Effector memory CD8-positive, alpha-beta T cell (primary cell): ENCODE results near the gene SPNS2.
A peak's percentile ranks its signal among the peaks of the same experiment; 100 is the strongest.

Experiments used
- ATAC-seq: fragments of 150-1000 bp; cut with Tn5 transposase; replicated peaks from 2 replicates; pipeline ENCODE4 v1.10.0; 2021; ENCODE audit warnings: mild to moderate bottlenecking, moderate library complexity
- DNase-seq, 3 experiments: peaks; one replicate each; pipeline ENCODE4 v3.0.0; 2021
- H3K27ac Mint-ChIP-seq, 2 donors: one replicate each; pipeline ENCODE4 v1.8.0; 2022; ENCODE audit warnings: mild to moderate bottlenecking in 2 of 2, mixed read lengths in 2 of 2, moderate library complexity in 2 of 2
- H3K27me3 Mint-ChIP-seq, 2 donors: one replicate each; pipeline ENCODE4 v1.8.0; 2022; ENCODE audit warnings: mixed read lengths in 2 of 2
- H3K36me3 Mint-ChIP-seq: one replicate; pipeline ENCODE4 v1.8.0; 2022; ENCODE audit warnings: mild to moderate bottlenecking, moderate library complexity, mixed read lengths; ENCODE audit not compliant: insufficient read depth
- H3K4me1 Mint-ChIP-seq, 2 donors: one replicate each; pipeline ENCODE4 v1.8.0; 2022; ENCODE audit warnings: low read depth in 2 of 2, mixed read lengths in 2 of 2
- H3K4me3 Mint-ChIP-seq, 2 donors: one replicate each; pipeline ENCODE4 v1.8.0; 2022; ENCODE audit warnings: mild to moderate bottlenecking in 2 of 2, mixed read lengths in 2 of 2, moderate library complexity in 2 of 2
- H3K9me3 Mint-ChIP-seq, 2 donors: one replicate each; pipeline ENCODE4 v1.8.0; 2022; ENCODE audit warnings: mixed read lengths in 2 of 2

The SPNS2 gene

DNA sequence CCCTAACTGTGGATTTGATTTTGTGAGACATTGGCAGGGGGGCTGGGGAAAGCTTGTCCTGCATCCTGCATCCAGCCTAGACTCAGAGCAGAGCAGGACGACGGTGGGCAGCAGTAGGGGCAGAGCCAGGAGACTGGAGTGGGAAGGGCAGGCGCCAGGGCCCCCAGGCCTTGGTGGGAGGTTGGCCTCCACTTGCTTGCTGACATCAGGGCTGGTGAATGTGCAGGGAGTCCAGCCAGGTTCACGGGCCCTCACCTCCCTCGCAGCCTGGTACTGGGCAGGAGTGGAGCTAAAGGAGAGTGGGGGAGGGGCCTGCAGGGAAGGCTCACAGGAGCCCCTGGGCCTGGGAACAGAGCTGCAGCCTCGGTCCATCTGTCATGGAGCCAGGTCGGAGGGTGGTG, 83.4 kb downstream of the SPNS2 start:
- H3K4me1 Mint-ChIP-seq: peaks cover 3 to 4% of the 10 kb centered on the region in 2 donors
- no peaks in the 10 kb centered on the region for H3K9me3 Mint-ChIP-seq
- H3K27ac Mint-ChIP-seq: no peak overlapping the region
- H3K27me3 Mint-ChIP-seq: peaks cover 48 to 68% of the 10 kb centered on the region in 2 donors
- H3K4me3 Mint-ChIP-seq: no peak overlapping the region
- H3K36me3 Mint-ChIP-seq: no peaks in the 10 kb centered on the region
- DNase-seq (no peak), ATAC-seq (no peak)

DNA sequence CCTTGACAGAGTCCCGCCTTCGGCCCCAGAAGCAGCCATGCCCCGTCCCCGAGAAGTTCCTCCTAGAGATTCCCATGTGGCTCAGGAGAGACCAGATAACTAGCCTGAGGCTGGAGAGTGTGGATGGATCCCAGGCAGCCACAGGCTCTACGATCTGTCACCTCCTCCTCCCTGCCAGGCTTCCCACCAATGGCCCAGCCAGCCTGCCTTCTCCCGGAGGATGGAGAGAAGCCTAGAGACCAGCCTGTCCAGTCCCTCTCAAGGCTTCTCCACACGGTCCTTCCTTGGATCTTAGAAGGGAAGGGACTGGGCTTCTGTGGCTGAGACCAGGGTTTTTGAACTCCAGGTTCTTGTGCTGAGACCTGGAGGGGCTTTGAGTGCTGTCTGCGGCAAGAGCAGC, 84.0 kb downstream of the SPNS2 start:
- Mint-ChIP-seq H3K36me3 (no peaks in the 10 kb centered on the region), H3K4me1 (peaks cover 3 to 4% of the 10 kb centered on the region in 2 donors), H3K27me3 (peaks cover 48 to 70% of the 10 kb centered on the region in 2 donors), H3K9me3 (no peaks in the 10 kb centered on the region), H3K27ac (no peak overlapping the region), H3K4me3 (no peak overlapping the region)
- ATAC-seq (no peak), DNase-seq (no peak)

DNA sequence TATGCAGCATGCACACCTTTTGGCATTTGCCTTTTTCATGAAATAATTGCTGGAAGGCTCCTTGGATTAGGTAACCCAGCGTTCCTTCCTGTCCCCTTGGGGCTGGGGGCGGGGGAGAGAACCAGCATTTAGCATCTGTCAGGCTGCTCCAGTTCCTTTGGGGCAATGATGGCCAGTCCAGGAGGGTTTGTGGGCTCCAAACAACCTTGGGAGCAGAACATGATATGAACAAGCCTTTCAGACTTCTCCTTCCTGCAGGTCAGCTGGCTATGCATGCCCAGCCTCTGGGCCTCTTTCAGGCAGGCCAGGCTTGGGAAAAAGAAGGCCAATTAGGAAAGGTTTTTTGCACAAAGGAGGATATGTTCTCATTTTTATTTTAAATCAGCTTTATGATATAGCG, 84.5 kb downstream of the SPNS2 start:
- H3K9me3 Mint-ChIP-seq: no peaks in the 10 kb centered on the region
- peaks cover 4% of the 10 kb centered on the region in 2 donors for H3K4me1 Mint-ChIP-seq
- H3K27ac Mint-ChIP-seq: no peak overlapping the region
- no peak for ATAC-seq
- peaks cover 48 to 74% of the 10 kb centered on the region in 2 donors for H3K27me3 Mint-ChIP-seq
- no peaks in the 10 kb centered on the region for H3K36me3 Mint-ChIP-seq
- no peak for DNase-seq
- peak overlapping the region; percentile 68 to 71 for H3K4me3 Mint-ChIP-seq

DNA sequence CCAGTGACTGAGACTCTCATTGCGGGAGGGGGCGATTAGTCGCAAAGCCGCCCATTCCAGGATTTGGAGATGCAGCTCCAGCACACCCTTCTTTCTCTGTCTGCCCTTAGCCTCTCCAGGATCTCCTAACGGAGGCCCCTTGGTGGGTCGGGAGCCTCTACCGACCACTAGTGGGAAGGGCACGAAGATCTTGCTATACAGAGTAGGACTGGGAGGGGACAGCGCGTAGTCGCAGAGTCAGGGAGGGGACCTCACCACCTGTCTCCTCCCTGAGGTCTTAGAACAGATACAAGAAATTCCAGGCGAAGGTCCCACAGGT, 85.1 kb downstream of the SPNS2 start:
- Mint-ChIP-seq H3K4me3 (peak overlapping the region; percentile 68 to 71), H3K36me3 (no peaks in the 10 kb centered on the region), H3K27ac (no peak overlapping the region), H3K27me3 (peaks cover 48 to 79% of the 10 kb centered on the region in 2 donors), H3K9me3 (no peaks in the 10 kb centered on the region), H3K4me1 (peaks cover 4 to 5% of the 10 kb centered on the region in 2 donors)
- peak; percentile 54 for ATAC-seq
- DNase-seq: no peak

DNA sequence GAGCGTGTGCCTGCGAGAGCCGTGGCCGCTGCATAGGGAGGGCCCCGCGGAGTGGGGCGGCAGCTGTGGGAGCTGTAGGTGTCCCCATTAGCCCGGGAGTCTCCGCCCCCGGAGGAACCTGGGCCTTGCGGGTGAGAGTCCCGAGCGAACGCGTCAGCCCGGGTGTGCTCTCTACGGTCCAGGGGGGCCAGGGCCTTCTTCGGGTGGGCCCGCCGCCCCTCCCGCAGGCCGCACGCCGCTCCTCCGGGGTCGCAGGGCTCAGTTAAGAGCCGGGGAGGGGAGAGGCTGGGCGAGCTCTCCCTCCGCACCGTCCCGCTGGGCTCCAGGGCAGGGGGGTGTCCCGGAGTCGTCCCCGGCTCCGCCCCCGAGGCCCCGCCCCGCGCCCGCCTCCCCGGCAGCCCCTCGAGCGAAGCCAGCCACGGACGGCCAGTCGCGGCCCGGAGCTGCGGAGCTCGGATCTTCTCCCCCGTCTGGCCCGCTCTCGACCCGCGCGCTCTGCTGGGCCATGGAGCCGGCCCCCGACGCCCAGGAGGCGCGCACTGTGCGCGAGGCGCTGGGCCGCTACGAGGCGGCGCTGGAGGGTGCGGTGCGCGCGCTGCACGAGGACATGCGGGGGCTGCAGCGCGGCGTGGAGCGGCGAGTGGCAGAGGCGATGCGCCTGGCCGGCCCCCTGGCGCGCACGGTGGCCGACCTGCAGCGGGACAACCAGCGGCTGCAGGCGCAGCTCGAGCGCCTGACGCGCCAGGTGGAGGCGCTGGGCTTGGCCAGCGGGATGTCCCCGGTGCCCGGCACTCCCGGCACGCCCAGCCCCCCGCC, 85.6 kb downstream of the SPNS2 start, which contains the start of gene SMTNL2:
TSS of gene SMTNL2 (plus strand) at position 429 of the 816 bp plus-strand sequence. CDS start at position 506, 77 bp downstream.
- peaks cover 4 to 5% of the 10 kb centered on the region in 2 donors for H3K4me1 Mint-ChIP-seq
- peak; percentile 69 for ATAC-seq

DNA sequence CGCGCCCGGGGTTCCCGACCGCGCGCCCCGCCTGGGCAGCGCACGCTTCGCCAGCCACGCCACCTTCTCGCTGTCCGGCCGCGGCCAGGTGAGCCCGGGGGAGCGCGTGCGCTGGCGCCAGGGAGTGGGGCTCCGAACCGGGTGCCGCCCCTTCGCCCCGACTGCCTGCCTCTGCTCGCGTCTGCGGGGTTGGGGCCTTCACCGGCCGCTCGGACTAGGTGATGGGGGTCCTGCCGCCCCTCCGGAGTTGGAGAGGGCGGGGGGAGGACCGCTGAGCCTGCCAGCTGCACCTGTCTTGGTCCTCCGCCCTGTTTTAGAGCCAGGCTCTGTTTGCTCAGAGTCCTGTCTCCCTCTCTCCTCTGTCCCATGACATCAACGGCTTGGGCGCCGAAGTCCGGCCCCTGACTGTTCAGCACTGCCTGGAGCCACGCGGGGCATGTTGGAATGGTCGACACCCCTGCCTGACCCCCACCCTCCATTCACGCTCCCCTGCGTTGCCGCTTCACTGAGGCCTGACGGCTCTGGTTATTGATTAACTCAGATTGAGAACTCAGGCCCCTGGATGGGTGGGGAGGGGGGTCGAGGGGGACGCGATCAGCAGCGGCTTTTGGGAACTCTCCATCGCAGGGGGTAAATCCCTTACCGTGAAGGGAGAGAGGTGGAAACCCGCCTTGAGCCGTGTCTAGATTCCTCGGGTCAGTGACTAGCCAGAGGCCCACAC, 86.4 kb downstream of the SPNS2 start:
- no peaks in the 10 kb centered on the region for H3K36me3 Mint-ChIP-seq
- no peaks in the 10 kb centered on the region for H3K9me3 Mint-ChIP-seq
- H3K27ac Mint-ChIP-seq: no peak overlapping the region
- H3K4me1 Mint-ChIP-seq: peaks cover 4 to 5% of the 10 kb centered on the region in 2 donors
- peaks cover 49 to 78% of the 10 kb centered on the region in 2 donors for H3K27me3 Mint-ChIP-seq
- peak overlapping the region in 1 of 2 donors; percentile 35 for H3K4me3 Mint-ChIP-seq
- DNase-seq (no peak), ATAC-seq (no peak)

More for the DNA sequence above, 85.6 kb downstream of the SPNS2 start, which contains the start of gene SMTNL2:
- no peak for DNase-seq
- H3K9me3 Mint-ChIP-seq: no peaks in the 10 kb centered on the region
- H3K4me3 Mint-ChIP-seq: peak within 1 kb of the TSS; percentile 68 to 71
- no peaks in the 10 kb centered on the region for H3K36me3 Mint-ChIP-seq
- peaks cover 48 to 82% of the 10 kb centered on the region in 2 donors for H3K27me3 Mint-ChIP-seq
- no peak within 1 kb of the TSS for H3K27ac Mint-ChIP-seq

DNA sequence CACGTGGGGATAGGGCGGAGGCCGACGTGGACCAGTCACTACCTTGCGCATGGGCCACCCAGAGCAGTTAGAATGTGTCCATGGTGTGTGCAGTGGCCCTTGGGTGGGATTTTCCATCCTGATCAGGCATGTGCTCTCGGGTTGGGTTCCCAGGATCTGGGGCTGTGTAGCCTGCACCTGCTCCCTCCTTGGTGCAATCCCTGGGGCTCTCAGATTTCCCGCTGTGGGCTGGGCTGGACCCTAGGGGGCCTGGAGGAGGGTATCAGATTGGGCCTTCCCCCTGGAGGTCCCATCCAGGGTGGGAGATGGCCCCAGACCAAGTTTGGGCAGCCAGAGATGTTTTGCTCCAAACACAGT, 86.9 kb downstream of the SPNS2 start:
- Mint-ChIP-seq H3K9me3 (no peaks in the 10 kb centered on the region), H3K36me3 (no peaks in the 10 kb centered on the region), H3K27ac (no peak overlapping the region), H3K4me1 (peaks cover 4 to 5% of the 10 kb centered on the region in 2 donors), H3K27me3 (peaks cover 55 to 82% of the 10 kb centered on the region in 2 donors), H3K4me3 (no peak overlapping the region)
- no peak for ATAC-seq
- no peak for DNase-seq

DNA sequence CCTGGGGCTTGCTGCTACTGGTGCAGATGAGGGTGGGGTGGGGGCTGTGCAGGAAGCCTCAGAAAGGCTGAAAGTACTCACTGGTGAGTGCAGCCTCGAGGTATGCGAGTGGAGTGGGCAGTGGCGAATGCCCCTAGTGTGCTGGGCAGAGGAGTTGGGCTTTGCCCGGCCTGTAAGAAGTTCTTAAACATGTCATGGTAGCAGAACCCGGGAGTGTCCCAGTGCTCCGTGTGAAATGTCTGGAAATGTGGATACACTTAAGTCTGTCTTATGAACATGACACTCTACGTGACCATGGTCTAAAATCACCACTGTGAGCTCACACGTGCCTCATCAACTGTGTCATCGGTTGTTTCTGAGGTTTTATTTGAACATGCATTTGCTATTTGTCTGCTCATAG, 87.4 kb downstream of the SPNS2 start:
- H3K27ac Mint-ChIP-seq: no peak overlapping the region
- no peak for ATAC-seq
- no peaks in the 10 kb centered on the region for H3K9me3 Mint-ChIP-seq
- H3K4me1 Mint-ChIP-seq: peaks cover 4 to 5% of the 10 kb centered on the region in 2 donors
- no peaks in the 10 kb centered on the region for H3K36me3 Mint-ChIP-seq
- no peak overlapping the region for H3K4me3 Mint-ChIP-seq
- H3K27me3 Mint-ChIP-seq: peaks cover 59 to 82% of the 10 kb centered on the region in 2 donors
- DNase-seq: no peak

DNA sequence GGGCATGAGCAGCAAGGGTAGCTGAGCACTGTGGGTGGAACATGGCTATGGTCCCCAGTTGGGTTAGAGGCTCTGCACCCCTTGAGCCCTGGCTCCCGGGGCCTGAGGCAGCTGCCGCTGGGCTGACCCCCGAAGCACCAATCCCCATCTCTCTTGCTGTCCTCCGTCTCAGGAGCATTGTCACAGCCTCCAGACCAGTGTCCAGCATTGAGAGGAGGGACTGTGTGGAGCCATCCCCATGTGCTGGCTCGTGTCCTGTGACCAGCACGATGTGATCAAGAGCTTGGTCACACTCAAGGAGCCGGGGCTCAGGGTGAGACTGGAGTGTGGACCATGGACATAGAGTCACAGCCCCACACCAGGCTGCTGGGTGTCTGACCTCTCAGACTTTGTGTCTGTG, 88.5 kb downstream of the SPNS2 start:
- Mint-ChIP-seq H3K27ac (no peak overlapping the region), H3K27me3 (peaks cover 54 to 82% of the 10 kb centered on the region in 2 donors), H3K36me3 (no peaks in the 10 kb centered on the region), H3K4me1 (peaks cover 4 to 5% of the 10 kb centered on the region in 2 donors), H3K4me3 (no peak overlapping the region), H3K9me3 (no peaks in the 10 kb centered on the region)
- no peak for DNase-seq
- ATAC-seq: no peak

DNA sequence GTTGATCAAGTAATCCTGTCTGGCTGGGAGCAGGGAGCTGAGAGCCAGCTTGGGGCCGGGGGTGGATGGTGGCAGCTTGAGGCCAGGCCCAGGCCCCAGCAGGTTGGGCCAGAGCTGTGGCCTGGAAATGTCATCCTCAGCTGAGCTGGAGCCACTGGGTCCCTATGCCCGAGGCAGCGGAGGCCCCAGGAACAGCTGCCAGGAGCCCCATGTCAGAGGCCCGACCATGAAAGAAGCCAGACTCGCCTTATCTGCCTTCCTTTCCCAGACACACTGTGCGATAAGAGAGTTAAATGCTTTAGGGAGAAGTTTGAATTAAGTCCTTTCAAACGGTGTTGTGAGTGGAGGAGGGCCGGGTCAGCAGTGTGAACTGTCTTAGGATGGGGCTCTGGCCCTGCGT, 89.1 kb downstream of the SPNS2 start:
- peaks cover 4 to 5% of the 10 kb centered on the region in 2 donors for H3K4me1 Mint-ChIP-seq
- peaks cover 48 to 82% of the 10 kb centered on the region in 2 donors for H3K27me3 Mint-ChIP-seq
- H3K9me3 Mint-ChIP-seq: no peaks in the 10 kb centered on the region
- H3K4me3 Mint-ChIP-seq: no peak overlapping the region
- no peaks in the 10 kb centered on the region for H3K36me3 Mint-ChIP-seq
- no peak overlapping the region for H3K27ac Mint-ChIP-seq
- no peak for ATAC-seq
- DNase-seq: no peak

DNA sequence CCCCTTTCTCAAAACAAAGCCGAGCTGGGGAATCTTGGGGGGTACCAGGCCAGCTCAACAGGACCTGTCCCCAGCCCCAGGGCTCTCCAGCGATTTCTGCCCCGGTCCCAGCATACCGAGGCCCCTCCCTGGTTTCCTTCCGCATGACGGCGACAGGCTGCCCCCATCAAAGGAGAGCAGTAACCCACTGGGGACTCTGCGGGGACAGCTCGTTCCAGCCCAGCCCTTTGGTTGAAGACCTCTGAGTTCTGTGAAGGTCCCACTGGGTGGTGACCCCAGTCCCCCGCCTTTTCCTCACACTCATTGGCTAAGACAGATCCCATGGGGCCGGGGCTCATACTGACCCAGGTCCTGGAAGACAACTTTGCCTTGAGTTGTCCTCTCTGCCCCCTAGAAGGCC, 89.7 kb downstream of the SPNS2 start:
- ATAC-seq: no peak
- Mint-ChIP-seq H3K27me3 (peaks cover 42 to 82% of the 10 kb centered on the region in 2 donors), H3K4me3 (no peak overlapping the region), H3K27ac (no peak overlapping the region), H3K36me3 (no peaks in the 10 kb centered on the region), H3K4me1 (peaks cover 4 to 5% of the 10 kb centered on the region in 2 donors), H3K9me3 (no peaks in the 10 kb centered on the region)
- no peak for DNase-seq
